ENCODE data around the gene NACC1. TPM values are rescaled to one million over a fixed set of nuclear protein-coding genes. Genes with fewer than 3 reads are reported as not detected.

The NACC1 gene
- total and polyA plus RNA-seq, 2 of the 8 experiments (the other 6 are each of a cell fraction or from before 2014, with no cell fraction given), result 234 to 301 TPM

GRCh38 chr19:13070425-13071140 lies 47.5 kb upstream of the NACC1 start (continued):
- TF ChIP-seq CHD7 (IDR thresholded peaks at IDR 0.05; ENCODE audit: insufficient replicate concordance, low read length) (no peak), NANOG (IDR thresholded peaks at IDR 0.05; ENCODE audit: insufficient read depth, low read depth, low read length, poor library complexity, severe bottlenecking) (no peak), CHD1 (IDR thresholded peaks at IDR 0.05; ENCODE audit: low read depth, low read length) (no peak), ZNF274 (IDR thresholded peaks at IDR 0.05; ENCODE audit: borderline replicate concordance, extremely low read depth, low read length) (no peak), YY1 (IDR thresholded peaks at IDR 0.05; ENCODE audit: low read depth, low read length) (peak; percentile 95), JUND (IDR thresholded peaks at IDR 0.05; ENCODE audit: low read length) (no peak), TEAD4 (IDR thresholded peaks at IDR 0.05; ENCODE audit: low read depth, low read length) (peak; percentile 45; the same call in 1 of the 2 replicates)

All from H1 (cell line).